ENCODE measurements around the gene SLC35A2.

Gene SLC35A2

GRCh38 chrX:48911412-48912182, at the start of gene SLC35A2:
TSS of gene SLC35A2 (minus strand) at chrX:48911646. CDS start at chrX:48911636, 10 bp downstream.
- peak; percentile 16 to 49 for DNase-seq

- DNase-seq: no peak
These were observed 48.8 kb upstream of the SLC35A2 start for GRCh38 chrX:48960291-48960690.

- DNase-seq: peak in 1 of 2 experiments; percentile 40
These were observed 47.2 kb upstream of the SLC35A2 start for GRCh38 chrX:48958635-48959094.

- peak; percentile 93 to 96 for DNase-seq
These were observed 46.6 kb upstream of the SLC35A2 start for GRCh38 chrX:48957827-48958634.

GRCh38 chrX:48957477-48957826, 46.0 kb upstream of the SLC35A2 start, which contains the start of gene OTUD5:
TSS of gene OTUD5 (minus strand) at chrX:48957607. CDS start at chrX:48957570, 37 bp downstream.
- DNase-seq: peak in 1 of 2 experiments; percentile 66

GRCh38 chrX:48956728-48957414, 45.4 kb upstream of the SLC35A2 start:
- DNase-seq: no peak

GRCh38 chrX:48948589-48948988, 37.1 kb upstream of the SLC35A2 start:
- DNase-seq: no peak

- DNase-seq: peak in 1 of 2 experiments; percentile 10
These were observed 34.3 kb upstream of the SLC35A2 start for GRCh38 chrX:48945517-48946348.

- no peak for DNase-seq
These were observed 31.4 kb upstream of the SLC35A2 start for GRCh38 chrX:48942895-48943294.

GRCh38 chrX:48940404-48940955, 29.0 kb upstream of the SLC35A2 start:
- DNase-seq: no peak

- no peak for DNase-seq
These were observed 28.2 kb upstream of the SLC35A2 start for GRCh38 chrX:48939524-48940228.

- DNase-seq: no peak
These were observed 27.4 kb upstream of the SLC35A2 start for GRCh38 chrX:48938721-48939425.

- DNase-seq: no peak
These were observed 25.8 kb upstream of the SLC35A2 start for GRCh38 chrX:48937054-48937907.

GRCh38 chrX:48936429-48937053, 25.1 kb upstream of the SLC35A2 start:
- no peak for DNase-seq

GRCh38 chrX:48935301-48935670, 23.8 kb upstream of the SLC35A2 start:
- no peak for DNase-seq

- DNase-seq: no peak
These were observed 23.3 kb upstream of the SLC35A2 start for GRCh38 chrX:48934581-48935300.

GRCh38 chrX:48933757-48934156, 22.3 kb upstream of the SLC35A2 start:
- no peak for DNase-seq

- no peak for DNase-seq
These were observed 16.4 kb upstream of the SLC35A2 start for GRCh38 chrX:48927736-48928382.

All from NCI-H446 (cell line).